ENCODE data around the gene ANKRD6. TPM values are rescaled to one million over a fixed set of nuclear protein-coding genes. Genes with fewer than 3 reads are reported as not detected.

Gene ANKRD6
- total RNA-seq, 1 donor from 2014 or later = 20.7 TPM

DNA sequence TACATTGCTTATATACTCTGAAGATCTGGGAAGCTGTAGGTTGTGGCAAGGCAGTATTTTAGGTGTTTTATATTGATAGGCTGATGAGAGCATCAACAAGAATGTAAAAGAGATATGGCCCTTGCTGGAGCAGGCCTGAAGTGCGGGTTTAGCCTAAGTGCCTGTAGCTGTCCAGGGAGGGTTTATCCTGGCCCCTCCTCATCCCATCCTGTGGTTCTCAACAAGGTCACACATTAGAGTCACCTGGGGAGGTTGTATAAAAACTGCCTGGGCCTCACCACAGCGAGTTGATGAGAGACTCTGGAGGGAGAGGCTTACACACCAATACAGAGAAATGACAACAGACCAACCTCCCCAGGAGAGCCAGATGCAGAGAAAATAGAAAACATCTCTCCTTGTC lies 157.2 kb downstream of the ANKRD6 start:
- TF ChIP-seq, protein P1, sequence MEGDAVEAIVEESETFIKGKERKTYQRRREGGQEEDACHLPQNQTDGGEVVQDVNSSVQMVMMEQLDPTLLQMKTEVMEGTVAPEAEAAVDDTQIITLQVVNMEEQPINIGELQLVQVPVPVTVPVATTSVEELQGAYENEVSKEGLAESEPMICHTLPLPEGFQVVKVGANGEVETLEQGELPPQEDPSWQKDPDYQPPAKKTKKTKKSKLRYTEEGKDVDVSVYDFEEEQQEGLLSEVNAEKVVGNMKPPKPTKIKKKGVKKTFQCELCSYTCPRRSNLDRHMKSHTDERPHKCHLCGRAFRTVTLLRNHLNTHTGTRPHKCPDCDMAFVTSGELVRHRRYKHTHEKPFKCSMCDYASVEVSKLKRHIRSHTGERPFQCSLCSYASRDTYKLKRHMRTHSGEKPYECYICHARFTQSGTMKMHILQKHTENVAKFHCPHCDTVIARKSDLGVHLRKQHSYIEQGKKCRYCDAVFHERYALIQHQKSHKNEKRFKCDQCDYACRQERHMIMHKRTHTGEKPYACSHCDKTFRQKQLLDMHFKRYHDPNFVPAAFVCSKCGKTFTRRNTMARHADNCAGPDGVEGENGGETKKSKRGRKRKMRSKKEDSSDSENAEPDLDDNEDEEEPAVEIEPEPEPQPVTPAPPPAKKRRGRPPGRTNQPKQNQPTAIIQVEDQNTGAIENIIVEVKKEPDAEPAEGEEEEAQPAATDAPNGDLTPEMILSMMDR (conservative IDR thresholded peaks at IDR 0.05) = no peak
- H3K36me3 Mint-ChIP-seq (ENCODE audit: low read depth) = no peaks in the 10 kb centered on the region

DNA sequence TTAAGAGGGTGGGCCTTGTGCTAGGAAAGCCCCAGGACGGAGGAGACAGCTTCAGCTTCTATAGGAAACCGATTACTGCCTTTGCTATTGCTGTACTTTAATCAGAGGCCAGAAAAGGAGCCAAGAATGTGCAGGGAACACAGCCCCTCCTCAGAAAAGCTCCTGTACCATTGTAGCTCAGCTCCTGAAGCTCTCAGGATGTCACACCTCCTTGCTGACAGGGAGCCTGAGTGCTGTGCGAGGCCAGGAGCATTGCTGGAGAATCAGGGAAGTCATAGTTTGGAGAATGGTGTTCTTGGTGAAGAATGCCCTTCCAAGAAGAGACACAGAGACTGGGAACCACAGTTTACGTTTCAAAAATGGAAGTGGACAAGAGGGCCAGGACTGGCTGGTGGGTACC lies 158.8 kb downstream of the ANKRD6 start:
- TF ChIP-seq, protein P1 (conservative IDR thresholded peaks at IDR 0.05) = no peak
- Mint-ChIP-seq H3K4me3 (no peak overlapping the region), H3K36me3 (ENCODE audit: low read depth) (peaks cover 5% of the 10 kb centered on the region), H3K27ac (ENCODE audit: unreplicated experiment) (no peak overlapping the region), H3K9me3 (peaks cover 2% of the 10 kb centered on the region), H3K4me1 (no peaks in the 10 kb centered on the region), H3K27me3 (ENCODE audit: low read depth) (no peaks in the 10 kb centered on the region)
- DNase-seq (ENCODE audit: low read depth, low spot score) = no peak

More for the DNA sequence above, 157.2 kb downstream of the ANKRD6 start:
- Mint-ChIP-seq H3K27me3 (ENCODE audit: low read depth) (no peaks in the 10 kb centered on the region), H3K9me3 (no peaks in the 10 kb centered on the region), H3K4me3 (no peak overlapping the region), H3K27ac (ENCODE audit: unreplicated experiment) (no peak overlapping the region), H3K4me1 (no peaks in the 10 kb centered on the region)
- no peak for DNase-seq (ENCODE audit: low read depth, low spot score)

DNA sequence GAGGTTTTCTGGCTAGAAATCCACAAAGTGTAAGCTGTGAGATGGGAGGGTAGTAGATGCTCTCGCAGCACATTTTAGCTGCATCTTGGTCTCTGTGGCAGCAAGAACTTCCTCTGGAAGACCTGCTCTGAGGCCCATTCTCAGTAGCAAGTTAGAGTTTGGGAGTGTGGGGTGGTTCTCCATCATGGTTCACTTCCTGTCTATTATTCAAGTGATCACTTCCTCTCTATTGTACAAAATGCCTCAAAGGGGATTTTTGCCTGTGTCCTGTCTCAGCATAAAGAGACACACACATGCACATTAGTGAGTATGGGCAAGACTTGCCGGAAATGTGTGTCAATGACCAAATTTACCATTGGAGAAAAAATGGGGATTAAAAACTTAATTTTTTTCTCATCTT lies 163.1 kb downstream of the ANKRD6 start:
- H3K4me3 Mint-ChIP-seq = no peak overlapping the region
- H3K9me3 Mint-ChIP-seq = peaks cover 2% of the 10 kb centered on the region
- TF ChIP-seq, protein P1 (conservative IDR thresholded peaks at IDR 0.05) = no peak
- peaks cover 5% of the 10 kb centered on the region for H3K36me3 Mint-ChIP-seq (ENCODE audit: low read depth)
- no peaks in the 10 kb centered on the region for H3K4me1 Mint-ChIP-seq
- DNase-seq (ENCODE audit: low read depth, low spot score) = no peak
- H3K27ac Mint-ChIP-seq (ENCODE audit: unreplicated experiment) = no peak overlapping the region
- no peaks in the 10 kb centered on the region for H3K27me3 Mint-ChIP-seq (ENCODE audit: low read depth)

DNA sequence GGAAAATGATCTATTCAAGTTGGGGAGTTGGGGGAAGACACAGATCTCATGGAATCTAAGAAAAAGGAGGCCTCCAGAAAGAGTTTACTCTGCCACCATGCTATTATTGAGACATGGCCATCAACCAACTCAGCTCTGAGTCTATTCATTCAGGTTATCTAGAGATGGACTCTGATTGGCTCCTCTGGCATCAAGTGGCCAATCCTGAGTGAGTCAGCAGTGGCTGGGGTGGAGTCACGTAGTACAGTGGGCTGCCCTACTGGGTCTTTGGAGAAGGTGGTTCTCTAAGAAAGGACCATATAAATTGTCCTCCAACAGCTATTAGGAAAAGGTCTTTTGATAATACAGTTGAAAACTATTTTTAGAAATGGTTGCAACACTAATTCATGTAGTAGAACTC lies 163.5 kb downstream of the ANKRD6 start:
- no peak overlapping the region for H3K4me3 Mint-ChIP-seq
- TF ChIP-seq, protein P1 (conservative IDR thresholded peaks at IDR 0.05) = no peak
- no peak for DNase-seq (ENCODE audit: low read depth, low spot score)
- peaks cover 5% of the 10 kb centered on the region for H3K36me3 Mint-ChIP-seq (ENCODE audit: low read depth)
- no peak overlapping the region for H3K27ac Mint-ChIP-seq (ENCODE audit: unreplicated experiment)
- no peaks in the 10 kb centered on the region for H3K27me3 Mint-ChIP-seq (ENCODE audit: low read depth)
- H3K4me1 Mint-ChIP-seq = no peaks in the 10 kb centered on the region
- peaks cover 2% of the 10 kb centered on the region for H3K9me3 Mint-ChIP-seq

DNA sequence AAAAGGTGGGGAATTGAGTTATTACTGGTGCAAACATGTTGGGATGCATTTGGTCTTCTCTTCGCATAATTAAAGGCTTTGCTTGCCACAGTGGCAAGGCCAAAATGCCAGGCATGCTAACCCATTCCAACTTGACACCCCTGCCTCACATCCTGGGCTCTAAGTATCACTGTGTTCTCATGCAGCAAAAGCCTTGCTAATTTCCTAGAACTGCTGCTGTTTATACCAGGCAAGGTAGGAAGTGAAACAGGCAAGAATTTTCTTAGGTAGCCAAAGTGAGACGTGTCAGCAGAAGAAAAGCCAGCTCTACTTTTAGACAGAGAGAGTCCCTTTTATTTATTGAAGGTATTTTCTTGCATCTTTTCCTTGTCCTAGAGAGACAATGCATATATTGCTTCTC lies 164.4 kb downstream of the ANKRD6 start:
- Mint-ChIP-seq H3K27ac (ENCODE audit: unreplicated experiment) (no peak overlapping the region), H3K4me1 (no peaks in the 10 kb centered on the region), H3K27me3 (ENCODE audit: low read depth) (no peaks in the 10 kb centered on the region), H3K4me3 (no peak overlapping the region), H3K36me3 (ENCODE audit: low read depth) (peaks cover 5% of the 10 kb centered on the region), H3K9me3 (peaks cover 2% of the 10 kb centered on the region)
- no peak for DNase-seq (ENCODE audit: low read depth, low spot score)
- TF ChIP-seq, protein P1 (conservative IDR thresholded peaks at IDR 0.05) = no peak

DNA sequence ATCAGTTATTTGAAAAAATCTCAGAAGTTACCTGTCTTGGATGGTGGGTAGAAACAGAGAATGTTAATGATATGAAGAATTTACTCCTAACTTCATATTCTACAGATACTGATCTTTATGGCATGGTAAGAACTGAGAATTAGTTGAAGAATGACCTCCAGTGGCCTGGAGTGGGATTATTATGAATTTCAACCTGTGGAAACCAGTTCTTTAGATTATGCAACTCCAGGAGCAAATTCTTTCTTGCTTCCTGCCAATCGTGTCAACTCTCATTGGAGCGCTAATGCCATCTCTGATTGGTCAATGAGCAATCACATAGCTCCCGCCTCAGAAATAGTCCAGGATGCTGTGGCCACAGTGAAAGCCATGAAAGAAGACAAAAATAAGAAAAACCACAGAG lies 165.0 kb downstream of the ANKRD6 start:
- H3K27me3 Mint-ChIP-seq (ENCODE audit: low read depth) = no peaks in the 10 kb centered on the region
- H3K4me3 Mint-ChIP-seq = no peak overlapping the region
- DNase-seq (ENCODE audit: low read depth, low spot score) = no peak

More for the DNA sequence above, 165.0 kb downstream of the ANKRD6 start:
- Mint-ChIP-seq H3K9me3 (peaks cover 2% of the 10 kb centered on the region), H3K27ac (ENCODE audit: unreplicated experiment) (no peak overlapping the region), H3K36me3 (ENCODE audit: low read depth) (peaks cover 5% of the 10 kb centered on the region), H3K4me1 (no peaks in the 10 kb centered on the region)
- TF ChIP-seq, protein P1 (conservative IDR thresholded peaks at IDR 0.05) = peak; percentile 55
